HepG2 (cell line): ENCODE measurements around the gene LILRB5. TPM values are rescaled to one million over a fixed set of nuclear protein-coding genes. Genes with fewer than 3 reads are reported as not detected.
"Not testable (repeated sequence)": the region's sequence is repeated elsewhere in the genome, so short reads cannot be mapped to it uniquely, and the experiment has no call there.

ENCODE experiments used
- ATAC-seq: fragments of 200-7000 bp; cut with Tn5 transposase; 3 replicates; pipeline ENCODE4 v1.9.1; 2020; ENCODE audit warnings: mild to moderate bottlenecking, moderate library complexity
- BruUV-seq: library from RNA; stranded (reverse); fragments of 400-500 nt; replicated peaks from 2 replicates; lab custom pipeline; 2021; lab: Mats Ljungman, UMichigan
- CTCF ChIA-PET: fragments of 300-600 bp; formaldehyde crosslinking; extraction: SDS; loops from one replicate; lab custom pipeline; 2021; ENCODE audit warnings: low total read pairs, inconsistent platforms, low intra/inter-chr PET ratio; lab: Yijun Ruan, JAX
- POLR2A ChIA-PET: fragments of 350-600 bp; sonication (Branson Sonifier 250); formaldehyde crosslinking; loops from one replicate; lab custom pipeline; 2020; ENCODE audit warnings: antibody characterized with exemption, inconsistent platforms; lab: Yijun Ruan, JAX
- DNase-seq: peaks from one replicate; pipeline ENCODE4 v3.0.0-alpha.2; 2015; ENCODE audit warnings: low spot score
- FAIRE-seq: peaks from 3 replicates; lab custom pipeline; 2011; peaks lifted over from hg19 to GRCh38; lab: Jason Lieb, UNC
- H2AFZ ChIP-seq: one replicate; pipeline ENCODE4 v1.6.1; 2011; ENCODE audit warnings: low read length, inconsistent platforms
- H3K27ac ChIP-seq: fragments of 300-600 bp; 3 replicates; pipeline ENCODE4 v1.8.0; 2011; ENCODE audit warnings: mixed run types, mild to moderate bottlenecking, mixed read lengths, low read length, inconsistent platforms; ENCODE audit not compliant: insufficient read depth; ENCODE audit errors: extremely low read length
- H3K27me3 ChIP-seq, 2 experiments: fragments of 200-600 bp in 1 of 2; 2 replicates in 1 of 2; 3 replicates in 1 of 2; pipeline versions ENCODE4 v1.6.0 to v1.8.0; 2011; ENCODE audit warnings: low read length in 2 of 2, mild to moderate bottlenecking in 2 of 2, moderate library complexity in 2 of 2, inconsistent platforms in 1 of 2; ENCODE audit not compliant: insufficient read depth in 2 of 2, control insufficient read depth in 1 of 2
- H3K36me3 ChIP-seq, 2 experiments: fragments of 200-600 bp in 1 of 2; replicated peaks in 1 of 2; 2 replicates in 1 of 2; 3 replicates in 1 of 2; pipeline versions ENCODE4 v1.5.1 to v1.8.0; 2011; ENCODE audit warnings: low read length in 2 of 2, inconsistent platforms in 1 of 2; ENCODE audit not compliant: insufficient read depth in 2 of 2, control insufficient read depth in 1 of 2
- H3K4me1 ChIP-seq: 2 replicates; pipeline ENCODE4 v1.5.1; 2012; ENCODE audit warnings: low read length, inconsistent platforms; ENCODE audit not compliant: insufficient read depth
- H3K4me2 ChIP-seq: 2 replicates; pipeline ENCODE4 v1.6.0; 2011; ENCODE audit warnings: low read depth, low read length, inconsistent platforms
- H3K4me3 ChIP-seq, 3 experiments: fragments of 200-600 bp in 1 of 3; sonication (generic), shearing (Covaris generic) in 1 of 3; replicated peaks in 1 of 3; 2 replicates each; pipeline ENCODE4 v1.5.1; 2011 to 2016; ENCODE audit warnings: low read length in 3 of 3, inconsistent platforms in 2 of 3, low read depth in 2 of 3, mild to moderate bottlenecking in 2 of 3, control low read depth in 1 of 3, mixed read lengths in 1 of 3; ENCODE audit not compliant: insufficient read depth in 1 of 3
- H3K79me2 ChIP-seq: one replicate; pipeline ENCODE4 v1.6.1; 2011; ENCODE audit warnings: low read length, inconsistent platforms; ENCODE audit not compliant: insufficient read depth
- H3K9ac ChIP-seq: 2 replicates; pipeline ENCODE4 v1.6.0; 2011; ENCODE audit warnings: mild to moderate bottlenecking, low read depth, low read length, inconsistent platforms; ENCODE audit not compliant: insufficient read depth
- H3K9me3 ChIP-seq: 2 replicates; pipeline ENCODE4 v1.5.1; 2012; ENCODE audit warnings: mild to moderate bottlenecking, low read length
- H4K20me1 ChIP-seq: 2 replicates; pipeline ENCODE4 v1.6.0; 2011; ENCODE audit warnings: inconsistent platforms, mild to moderate bottlenecking, low read length, moderate library complexity; ENCODE audit not compliant: insufficient read depth
- FOSL1 ChIP-seq: sonication (generic); formaldehyde crosslinking; IDR thresholded peaks from 2 replicates; pipeline ENCODE4 v1.9.0; 2021; ENCODE audit warnings: missing genetic modification reagents, borderline replicate concordance
- FOXK2 ChIP-seq: fragments of 450-650 bp; IDR thresholded peaks from 2 replicates; pipeline ENCODE4 v1.6.1; 2016
- NFYB ChIP-seq: sonication (generic); formaldehyde crosslinking; IDR thresholded peaks from 2 replicates; pipeline ENCODE4 v1.4.0; 2020; ENCODE audit warnings: missing genetic modification reagents
- SAP130 ChIP-seq: IDR thresholded peaks from 2 replicates; pipeline ENCODE4 v1.6.1; 2016; ENCODE audit warnings: low read depth
- ZNF543 ChIP-seq: sonication (generic); formaldehyde crosslinking; IDR thresholded peaks from 2 replicates; pipeline ENCODE4 v1.4.0; 2020; ENCODE audit warnings: mild to moderate bottlenecking, missing genetic modification reagents
- WGBS: methylation state at CpG from one replicate; pipeline ENCODE4 v1.1.6; 2017; ENCODE audit warnings: low lambda C conversion rate; 5-methylcytosine and 5-hydroxymethylcytosine counted together
- in situ Hi-C: cut with HindIII; loops from 2 replicates; pipeline ENCODE4 v1.10.0; 2017; ENCODE audit warnings: low pct_unique_long_range_greater_than_20kb; ENCODE audit not compliant: extremely low pct_ligation_motif_present
- intact Hi-C: fragments of 100-400 bp; cut with micrococcal nuclease; formaldehyde crosslinking; loops from one replicate; pipeline ENCODE4 v1.10.0; 2022; ENCODE audit not compliant: unreplicated experiment
- polyA plus RNA-seq, 8 experiments: library from polyadenylated mRNA; depleted of rRNA in 3 of 8; stranded (reverse) in 7 of 8; unstranded in 1 of 8; fragments of >200 nt; fragmentation: Illumina TruSeq in 4 of 8; extraction: Trizol in 4 of 8; gene quantifications; 2 replicates each; pipeline versions ENCODE4 v1.2.1 to v1.2.3, GENCODE V29; 2011 to 2016; ENCODE audit warnings: low read depth in 4 of 8, missing spikeins in 1 of 8, mixed read lengths in 1 of 8; ENCODE audit not compliant: insufficient read depth in 1 of 8
- total RNA-seq, 5 experiments: library from RNA; depleted of rRNA; stranded (reverse); fragments of >200 nt; fragmentation: Illumina TruSeq; extraction: Trizol; gene quantifications; 2 replicates each; pipeline ENCODE4 v1.2.3, GENCODE V29; 2016; ENCODE audit warnings: low read depth in 1 of 5
- TF ChIP-seq, protein P1 (sequence below): IDR thresholded peaks from 2 replicates; pipeline ENCODE4 v1.6.1; 2018; ENCODE audit warnings: missing genetic modification reagents

LILRB5 gene
- total and polyA plus RNA-seq, 2 of the 13 experiments (the other 11 are each of a cell fraction or from before 2014, with no cell fraction given): not detected

DNA sequence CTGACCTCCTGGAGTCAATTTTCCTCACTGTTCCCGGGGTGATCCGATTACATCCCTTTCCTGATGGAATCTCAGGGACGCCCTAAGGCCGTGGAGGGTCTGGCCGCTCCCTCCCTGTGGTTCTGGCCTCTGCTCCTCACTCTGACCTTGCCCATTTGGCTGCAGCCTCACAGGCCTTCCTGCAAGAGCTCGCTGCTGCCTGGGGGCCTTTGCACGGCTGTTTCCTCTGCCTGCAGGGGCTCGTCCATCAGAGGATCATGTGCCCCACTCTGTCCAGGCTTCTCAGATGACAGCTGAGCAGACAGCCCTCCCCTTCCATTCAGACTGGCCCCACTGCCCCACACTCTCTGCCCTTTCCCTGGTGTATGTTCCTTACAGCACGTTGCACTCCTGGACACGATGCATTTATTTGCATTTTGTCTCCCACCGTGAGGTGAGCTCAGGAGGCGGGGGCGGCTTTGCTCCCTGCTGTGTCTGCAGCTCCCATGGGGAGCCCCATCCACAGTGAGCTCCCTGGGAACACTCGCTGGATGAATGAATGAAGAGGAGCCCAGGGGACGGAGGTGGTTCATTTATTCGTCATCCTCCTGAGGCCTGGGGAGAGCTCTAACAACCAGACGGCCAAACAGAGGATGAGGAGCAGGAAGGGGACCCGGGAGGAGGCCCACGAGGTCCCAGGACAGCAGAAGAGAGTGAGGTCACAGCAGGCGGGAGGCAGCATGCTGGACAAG lies 39.4 kb downstream of the LILRB5 start:
- Histone ChIP-seq H3K4me1 (peaks cover 21% of the 10 kb centered on the region), H3K4me3 (peak overlapping the region in 1 of 3 experiments; percentile 28; a peak in 1 of 6 replicates)
- H3K27me3 ChIP-seq, H3K79me2 ChIP-seq, in situ Hi-C loops, CTCF ChIA-PET, DNase-seq, intact Hi-C loops, FAIRE-seq, H3K27ac ChIP-seq, H3K9me3 ChIP-seq, H4K20me1 ChIP-seq, H3K9ac ChIP-seq, ATAC-seq, H3K36me3 ChIP-seq, BruUV-seq, H3K4me2 ChIP-seq, H2AFZ ChIP-seq: not testable (repeated sequence)
- 14% methylated on average over 14 of the region's 20 CpGs for WGBS
- POLR2A ChIA-PET: interaction anchor here (1.0 to 1.2 kb wide), 2 partner anchors 9 to 17 kb away, joined by 3 read pairs; no protein-coding TSS in a partner anchor
- peak; percentile 29; the same call in 1 of the 2 replicates for TF ChIP-seq SAP130 (CRISPR knock-in tag)

DNA sequence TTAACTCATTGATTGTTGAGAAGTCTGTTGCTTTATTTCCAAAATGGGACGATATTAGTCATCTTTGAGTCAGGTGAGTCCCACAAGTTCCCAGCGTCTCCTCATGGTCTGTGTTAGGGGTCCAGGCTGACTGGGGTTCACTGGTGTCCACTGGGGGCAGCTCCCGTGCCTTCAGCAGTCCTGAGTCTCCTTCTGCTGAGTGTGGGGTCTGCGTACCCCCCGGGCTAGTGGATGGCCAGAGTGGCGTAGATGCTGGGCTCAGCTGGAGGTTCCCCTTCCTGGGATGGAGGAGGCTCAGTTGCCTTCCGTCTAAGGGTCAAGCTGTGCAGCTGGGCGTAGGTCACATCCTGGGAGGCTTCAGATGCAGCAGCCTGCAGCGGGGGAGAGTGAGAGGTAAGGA lies 40.2 kb downstream of the LILRB5 start:
- ATAC-seq (peak; percentile 20; the same call in 2 of the 3 replicates), FAIRE-seq (no peak), DNase-seq (no peak)
- Histone ChIP-seq H2AFZ (no peak overlapping the region), H3K9ac (no peak overlapping the region), H3K36me3 (no peaks in the 10 kb centered on the region), H3K4me1 (peaks cover 21% of the 10 kb centered on the region), H3K27me3 (peaks cover 1 to 6% of the 10 kb centered on the region in 2 experiments; a peak in 4 of 5 replicates), H3K9me3 (no peaks in the 10 kb centered on the region), H3K4me3 (no peak overlapping the region), H3K79me2 (no peaks in the 10 kb centered on the region), H4K20me1 (no peaks in the 10 kb centered on the region), H3K4me2 (no peak overlapping the region), H3K27ac (no peak overlapping the region)
- no TSS peak for BruUV-seq
- ChIA-PET POLR2A (interaction anchor here (1.0 kb wide), 1 partner anchor 16 kb away, joined by 3 read pairs; no protein-coding TSS in a partner anchor), CTCF (no interaction called here)
- intact Hi-C loops: no loop called here
- in situ Hi-C loops: no loop called here
- 30% methylated on average over 6 of the region's 9 CpGs for WGBS
- no peak for TF ChIP-seq FOSL1
- no peak for TF ChIP-seq FOXK2
- TF ChIP-seq, protein P1, sequence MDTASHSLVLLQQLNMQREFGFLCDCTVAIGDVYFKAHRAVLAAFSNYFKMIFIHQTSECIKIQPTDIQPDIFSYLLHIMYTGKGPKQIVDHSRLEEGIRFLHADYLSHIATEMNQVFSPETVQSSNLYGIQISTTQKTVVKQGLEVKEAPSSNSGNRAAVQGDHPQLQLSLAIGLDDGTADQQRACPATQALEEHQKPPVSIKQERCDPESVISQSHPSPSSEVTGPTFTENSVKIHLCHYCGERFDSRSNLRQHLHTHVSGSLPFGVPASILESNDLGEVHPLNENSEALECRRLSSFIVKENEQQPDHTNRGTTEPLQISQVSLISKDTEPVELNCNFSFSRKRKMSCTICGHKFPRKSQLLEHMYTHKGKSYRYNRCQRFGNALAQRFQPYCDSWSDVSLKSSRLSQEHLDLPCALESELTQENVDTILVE (CRISPR knock-in tag): no peak
- TF ChIP-seq ZNF543 (CRISPR knock-in tag): no peak
- no peak for TF ChIP-seq NFYB (CRISPR knock-in tag)

DNA sequence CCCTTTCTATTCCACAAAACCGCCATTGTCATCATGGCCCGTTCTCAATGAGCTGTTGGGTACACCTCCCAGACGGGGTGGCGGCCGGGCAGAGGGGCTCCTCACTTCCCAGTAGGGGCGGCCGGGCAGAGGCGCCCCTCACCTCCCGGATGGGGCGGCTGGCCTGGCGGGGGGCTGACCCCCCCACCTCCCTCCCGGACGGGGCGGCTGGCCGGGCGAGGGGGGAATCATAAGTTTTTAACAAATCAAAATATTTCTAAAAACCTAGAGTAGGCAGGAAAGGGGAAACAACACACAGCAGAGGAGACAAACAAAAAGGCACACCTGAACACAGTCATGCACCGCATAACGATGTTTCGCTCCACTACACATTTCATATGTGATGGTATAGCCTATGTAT lies 42.3 kb downstream of the LILRB5 start:
- H3K4me3 ChIP-seq, H2AFZ ChIP-seq, POLR2A ChIA-PET, BruUV-seq, H3K9me3 ChIP-seq, H3K36me3 ChIP-seq, H3K4me2 ChIP-seq, ATAC-seq, H3K27ac ChIP-seq, H4K20me1 ChIP-seq, FAIRE-seq, DNase-seq, in situ Hi-C loops, intact Hi-C loops, H3K9ac ChIP-seq, H3K79me2 ChIP-seq, CTCF ChIA-PET, H3K27me3 ChIP-seq: not testable (repeated sequence)
- peaks cover 42% of the 10 kb centered on the region for H3K4me1 ChIP-seq
- WGBS: 79% methylated on average over 14 of the region's 19 CpGs
